DMS 273 treated with DMSO at 0.1 percent for 48 hours (cell line): ENCODE measurements around the gene PHC2.

ENCODE experiments used
- DNase-seq: peaks from one replicate; lab custom pipeline; 2025; lab: John Stamatoyannopoulos, UW

The PHC2 gene

GRCh38 chr1:33370301-33370700 is 60.6 kb downstream of the PHC2 start:
- peak; percentile 67 for DNase-seq

- DNase-seq = no peak
These were observed 61.1 kb downstream of the PHC2 start for GRCh38 chr1:33369764-33370163.

GRCh38 chr1:33369081-33369480 is 61.8 kb downstream of the PHC2 start:
- DNase-seq = no peak

GRCh38 chr1:33368431-33368830 is 62.5 kb downstream of the PHC2 start:
- no peak for DNase-seq

GRCh38 chr1:33367485-33368405 is 63.1 kb downstream of the PHC2 start:
- no peak for DNase-seq

GRCh38 chr1:33366762-33367484 is 64.0 kb downstream of the PHC2 start:
- DNase-seq = no peak

- DNase-seq = no peak
These were observed 65.3 kb downstream of the PHC2 start for GRCh38 chr1:33365560-33365997.

- peak; percentile 86 for DNase-seq
These were observed 66.4 kb downstream of the PHC2 start for GRCh38 chr1:33364565-33364918.

- DNase-seq = no peak
These were observed 67.4 kb downstream of the PHC2 start for GRCh38 chr1:33363470-33363861.

GRCh38 chr1:33363021-33363420 is 67.9 kb downstream of the PHC2 start:
- no peak for DNase-seq

GRCh38 chr1:33361532-33362235 is 69.2 kb downstream of the PHC2 start:
- no peak for DNase-seq

GRCh38 chr1:33360367-33360766 is 70.5 kb downstream of the PHC2 start:
- DNase-seq = no peak

GRCh38 chr1:33359931-33360330 is 71.0 kb downstream of the PHC2 start:
- DNase-seq = no peak

- DNase-seq = no peak
These were observed 71.9 kb downstream of the PHC2 start for GRCh38 chr1:33358795-33359503.

- DNase-seq = no peak
These were observed 72.6 kb downstream of the PHC2 start for GRCh38 chr1:33358114-33358794.

- DNase-seq = no peak
These were observed 73.8 kb downstream of the PHC2 start for GRCh38 chr1:33357099-33357498.

GRCh38 chr1:33354707-33355316 is 76.1 kb downstream of the PHC2 start:
- no peak for DNase-seq

GRCh38 chr1:33353531-33353930 is 77.4 kb downstream of the PHC2 start:
- DNase-seq = no peak

GRCh38 chr1:33351281-33351660 is 79.6 kb downstream of the PHC2 start:
- no peak for DNase-seq

GRCh38 chr1:33350611-33351280 is 80.1 kb downstream of the PHC2 start:
- DNase-seq = no peak
